ENCODE data around the gene SNPH. TPM values are rescaled to one million over a fixed set of nuclear protein-coding genes. Genes with fewer than 3 reads are reported as not detected.
A peak's percentile ranks its signal among the peaks of the same experiment; 100 is the strongest.

The SNPH gene
- polyA plus RNA-seq, 10 donors = 4.5 to 9.6 (median 5.6) TPM

- DNase-seq = no peak
These were observed 20.4 kb downstream of the SNPH start for GRCh38 chr20:1286267-1287024.

GRCh38 chr20:1287306-1287705, 21.2 kb downstream of the SNPH start:
- no peak for DNase-seq

- DNase-seq = no peak
These were observed 21.9 kb downstream of the SNPH start for GRCh38 chr20:1287787-1288569.

- DNase-seq = no peak
These were observed 25.2 kb downstream of the SNPH start for GRCh38 chr20:1291191-1291741.

- no peak for DNase-seq
These were observed 26.5 kb downstream of the SNPH start for GRCh38 chr20:1292620-1293019.

GRCh38 chr20:1293641-1294379, 27.7 kb downstream of the SNPH start:
- no peak for DNase-seq

- no peak for DNase-seq
These were observed 28.4 kb downstream of the SNPH start for GRCh38 chr20:1294497-1294896.

- no peak for DNase-seq
These were observed 29.3 kb downstream of the SNPH start for GRCh38 chr20:1295276-1295930.

GRCh38 chr20:1296117-1296610, 30.1 kb downstream of the SNPH start:
- DNase-seq = no peak

- no peak for DNase-seq
These were observed 30.8 kb downstream of the SNPH start for GRCh38 chr20:1296922-1297321.

GRCh38 chr20:1297486-1297885, 31.4 kb downstream of the SNPH start:
- no peak for DNase-seq

GRCh38 chr20:1298166-1298565, 32.1 kb downstream of the SNPH start:
- no peak for DNase-seq

- no peak for DNase-seq
These were observed 32.9 kb downstream of the SNPH start for GRCh38 chr20:1298888-1299511.

GRCh38 chr20:1299522-1299921, 33.4 kb downstream of the SNPH start:
- no peak for DNase-seq

GRCh38 chr20:1300083-1300840, 34.2 kb downstream of the SNPH start:
- no peak for DNase-seq

GRCh38 chr20:1301031-1301529, 35.0 kb downstream of the SNPH start:
- DNase-seq = peak in 2 of 3 donors; percentile 17 to 24

- no peak for DNase-seq
These were observed 36.8 kb downstream of the SNPH start for GRCh38 chr20:1302685-1303541.

- no peak for DNase-seq
These were observed 38.8 kb downstream of the SNPH start for GRCh38 chr20:1304710-1305515.
